Adrenal gland (tissue), 5 donors: Measurements from ENCODE around the gene CD72.

Experiments used
- POLR2A ChIP-seq, 2 donors: fragments of 450-650 bp; IDR thresholded peaks; one replicate each; pipeline ENCODE4 v1.6.1; 2017; ENCODE audit warnings: antibody characterized with exemption in 2 of 2, mild to moderate bottlenecking in 2 of 2, moderate library complexity in 1 of 2
- TF ChIP-seq, protein P1 (sequence below), 6 experiments: fragments of 450-650 bp in 4 of 6; fragments of 200-600 bp in 2 of 6; sonication (generic) in 1 of 6; IDR thresholded peaks; 1 replicate in 5 of 6; 2 replicates in 1 of 6; pipeline versions ENCODE4 v1.5.1 to v1.8.0; 2016 to 2021; ENCODE audit warnings: antibody characterized with exemption in 6 of 6, mild to moderate bottlenecking in 2 of 6, moderate library complexity in 1 of 6
- donor health status: DM: no; HTN: no; CAD: no.

DNA sequence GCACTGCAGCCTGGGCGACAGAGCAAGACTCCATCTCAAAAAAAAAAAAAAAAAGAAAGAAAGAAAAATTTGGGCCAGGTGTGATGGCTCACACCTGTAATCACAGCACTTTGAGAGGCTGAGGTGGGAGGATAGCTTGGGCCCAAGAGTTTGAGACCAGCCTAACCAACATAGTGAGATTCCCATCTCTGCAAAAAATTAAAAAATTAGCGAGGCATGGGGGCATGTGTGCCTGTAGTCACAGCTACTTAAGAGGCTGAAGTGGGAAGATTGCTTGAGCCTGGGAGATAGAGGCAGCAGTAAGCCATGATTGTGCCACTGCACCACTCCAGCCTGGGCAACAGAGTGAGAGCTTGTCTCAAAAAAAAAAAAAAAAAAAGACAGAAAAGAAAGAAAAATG is 35.4 kb upstream of the CD72 start:
- TF ChIP-seq, protein P1, sequence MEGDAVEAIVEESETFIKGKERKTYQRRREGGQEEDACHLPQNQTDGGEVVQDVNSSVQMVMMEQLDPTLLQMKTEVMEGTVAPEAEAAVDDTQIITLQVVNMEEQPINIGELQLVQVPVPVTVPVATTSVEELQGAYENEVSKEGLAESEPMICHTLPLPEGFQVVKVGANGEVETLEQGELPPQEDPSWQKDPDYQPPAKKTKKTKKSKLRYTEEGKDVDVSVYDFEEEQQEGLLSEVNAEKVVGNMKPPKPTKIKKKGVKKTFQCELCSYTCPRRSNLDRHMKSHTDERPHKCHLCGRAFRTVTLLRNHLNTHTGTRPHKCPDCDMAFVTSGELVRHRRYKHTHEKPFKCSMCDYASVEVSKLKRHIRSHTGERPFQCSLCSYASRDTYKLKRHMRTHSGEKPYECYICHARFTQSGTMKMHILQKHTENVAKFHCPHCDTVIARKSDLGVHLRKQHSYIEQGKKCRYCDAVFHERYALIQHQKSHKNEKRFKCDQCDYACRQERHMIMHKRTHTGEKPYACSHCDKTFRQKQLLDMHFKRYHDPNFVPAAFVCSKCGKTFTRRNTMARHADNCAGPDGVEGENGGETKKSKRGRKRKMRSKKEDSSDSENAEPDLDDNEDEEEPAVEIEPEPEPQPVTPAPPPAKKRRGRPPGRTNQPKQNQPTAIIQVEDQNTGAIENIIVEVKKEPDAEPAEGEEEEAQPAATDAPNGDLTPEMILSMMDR (IDR thresholded peaks at IDR 0.05) = no peak
- TF ChIP-seq POLR2A (IDR thresholded peaks at IDR 0.05) = no peak
